ENCODE measurements around the gene PDIA6. TPM values are rescaled to one million over a fixed set of nuclear protein-coding genes. Genes with fewer than 3 reads are reported as not detected.

PDIA6 gene
- total and polyA plus RNA-seq, 9 of the 15 experiments (the other 6 are each of a cell fraction or from before 2014, with no cell fraction given), result 166 to 268 (median 229) TPM

DNA sequence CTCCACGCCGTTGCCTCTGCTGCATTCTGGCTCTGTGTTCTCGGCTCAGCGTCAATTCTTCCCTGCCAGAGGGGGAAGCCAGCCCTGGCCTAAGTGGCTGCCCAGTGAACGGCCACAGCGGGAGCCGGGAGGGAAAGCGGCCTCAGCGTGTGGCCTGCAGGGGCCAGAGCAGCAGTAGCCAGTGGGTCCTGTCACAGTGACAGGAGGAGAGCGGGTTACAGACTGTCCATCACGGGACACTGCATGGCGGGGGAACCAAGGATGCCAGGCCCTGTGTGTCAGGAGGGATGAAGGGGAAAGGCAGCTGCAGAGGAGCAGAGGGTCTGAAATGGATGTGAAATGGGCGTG, 39.7 kb downstream of the PDIA6 start:
- no peak for FAIRE-seq
- H3K36me3 ChIP-seq (ENCODE audit: control insufficient read depth, insufficient read depth, low read length), result no peaks in the 10 kb centered on the region
- H3K79me2 ChIP-seq (ENCODE audit: control insufficient read depth, insufficient read depth, low read length), result no peaks in the 10 kb centered on the region
- CTCF ChIA-PET (ENCODE audit: low intra/inter-chr PET ratio), result no interaction called here
- H3K4me2 ChIP-seq (ENCODE audit: insufficient read depth, low read length), result no peak overlapping the region
- no peak overlapping the region for H3K4me3 ChIP-seq
- intact Hi-C loops (cut with micrococcal nuclease), result no loop called here
- peaks cover 22% of the 10 kb centered on the region for H4K20me1 ChIP-seq (replicated peaks; ENCODE audit: control insufficient read depth, insufficient read depth, low read length)
- no peak for TF ChIP-seq ZNF217 (CRISPR knock-in tag; IDR thresholded peaks at IDR 0.05)
- no peak for TF ChIP-seq GTF2E2 (tag; IDR thresholded peaks at IDR 0.05)
- TF ChIP-seq ZFP91 (CRISPR knock-in tag; IDR thresholded peaks at IDR 0.05), result no peak
- no peak for TF ChIP-seq ZNF76 (CRISPR knock-in tag; IDR thresholded peaks at IDR 0.05; ENCODE audit: borderline replicate concordance)
- no TSS peak for BruUV-seq (replicated peaks)
- no peaks in the 10 kb centered on the region for H3K9me1 ChIP-seq (ENCODE audit: control insufficient read depth, insufficient read depth, low read length)
- H2AFZ ChIP-seq (ENCODE audit: low read depth, low read length), result no peak overlapping the region
- peaks cover 33 to 52% of the 10 kb centered on the region in 2 experiments; a peak in 4 of 5 replicates for H3K27me3 ChIP-seq (ENCODE audit: control insufficient read depth in 2 of 2, insufficient read depth in 2 of 2, low read length in 2 of 2)
- no peak for ATAC-seq
- in situ Hi-C loops (cut with MboI), result no loop called here
- H3K9me3 ChIP-seq (replicated peaks; ENCODE audit: control insufficient read depth, insufficient read depth, low read depth, low read length), result no peaks in the 10 kb centered on the region
- no peak overlapping the region for H3K27ac ChIP-seq (ENCODE audit: extremely low read depth, low read depth, low read length)
- POLR2A ChIA-PET, result no interaction called here
- DNase-seq (ENCODE audit: extremely low read depth in 1 of 4, low spot score in 3 of 4), result no peak
- peaks cover 0 to 30% of the 10 kb centered on the region in 2 experiments; a peak in 2 of 5 replicates for H3K4me1 ChIP-seq (replicated peaks in 1 of 2; ENCODE audit: control insufficient read depth in 2 of 2, insufficient read depth in 2 of 2, low read length in 2 of 2)
- 19% methylated on average over 12 of the region's 13 CpGs for WGBS (ENCODE audit: insufficient coverage, low coverage, missing lambda C conversion rate)
- no peak overlapping the region; a peak in 1 of 4 replicates for H3K9ac ChIP-seq (ENCODE audit: insufficient read depth in 1 of 2, low read depth in 2 of 2, low read length in 2 of 2)

Measured in K562 (cell line).